AG09309 (cell line): ENCODE measurements around the gene ARFGAP3.

Experiments used
- DNase-seq: peaks from one replicate; pipeline ENCODE4 v3.0.0-alpha.2; 2010; ENCODE audit warnings: low read depth
- H3K4me3 ChIP-seq: 2 replicates; pipeline ENCODE4 v1.5.1; 2011; ENCODE audit warnings: mild to moderate bottlenecking, low read depth, low read length, moderate library complexity; ENCODE audit not compliant: control insufficient read depth
- CTCF ChIP-seq: IDR thresholded peaks from 2 replicates; pipeline ENCODE4 v1.5.1; 2011; ENCODE audit warnings: mild to moderate bottlenecking, low read depth, low read length, inconsistent platforms; ENCODE audit not compliant: insufficient read depth, control insufficient read depth; ENCODE audit errors: missing control alignments

ARFGAP3 gene

GRCh38 chr22:42891696-42892095 is 34.6 kb upstream of the ARFGAP3 start:
- no peak for DNase-seq
- no peak overlapping the region for H3K4me3 ChIP-seq
- TF ChIP-seq CTCF: no peak

- no peak for DNase-seq
- TF ChIP-seq CTCF: no peak
- no peak overlapping the region for H3K4me3 ChIP-seq
These were observed 33.9 kb upstream of the ARFGAP3 start for GRCh38 chr22:42891008-42891407.

- TF ChIP-seq CTCF: no peak
- no peak overlapping the region for H3K4me3 ChIP-seq
- DNase-seq: no peak
These were observed 32.2 kb upstream of the ARFGAP3 start for GRCh38 chr22:42889304-42889703.

- no peak overlapping the region for H3K4me3 ChIP-seq
- no peak for DNase-seq
- no peak for TF ChIP-seq CTCF
These were observed 30.7 kb upstream of the ARFGAP3 start for GRCh38 chr22:42887523-42888507.

GRCh38 chr22:42887120-42887519 is 30.0 kb upstream of the ARFGAP3 start:
- H3K4me3 ChIP-seq: no peak overlapping the region
- TF ChIP-seq CTCF: no peak
- DNase-seq: no peak

GRCh38 chr22:42885446-42885845 is 28.4 kb upstream of the ARFGAP3 start:
- H3K4me3 ChIP-seq: no peak overlapping the region
- TF ChIP-seq CTCF: no peak
- DNase-seq: no peak
